Motor neuron (in vitro differentiated cells): Measurements from ENCODE around the gene NUMB. TPM values are rescaled to one million over a fixed set of nuclear protein-coding genes. Genes with fewer than 3 reads are reported as not detected.
A peak's percentile ranks its signal among the peaks of the same experiment; 100 is the strongest.
"Not testable (repeated sequence)": the region's sequence is repeated elsewhere in the genome, so short reads cannot be mapped to it uniquely, and the experiment has no call there.

Source experiments
- ATAC-seq, 8 experiments: fragments of 200-7000 bp; cut with Tn5 transposase; replicated peaks in 6 of 8; 2 replicates each; pipeline ENCODE4 v1.8.0; 2021; ENCODE audit warnings: mild to moderate bottlenecking in 8 of 8, moderate library complexity in 8 of 8
- H3K27ac ChIP-seq, 2 donors: fragments of 250-450 bp; sonication (Bioruptor Pico); 2 replicates each; pipeline ENCODE4 v1.9.0; 2021; ENCODE audit warnings: antibody characterized with exemption in 2 of 2, mild to moderate bottlenecking in 2 of 2, moderate library complexity in 1 of 2
- H3K4me1 ChIP-seq, 2 donors: fragments of 250-450 bp; sonication (Bioruptor Pico); replicated peaks in 1 of 2; 2 replicates each; pipeline ENCODE4 v1.6.1; 2021; ENCODE audit warnings: antibody characterized with exemption in 2 of 2, mild to moderate bottlenecking in 2 of 2, moderate library complexity in 1 of 2
- H3K4me3 ChIP-seq, 5 donors: fragments of 250-450 bp; sonication (Bioruptor Pico); 2 replicates each; pipeline ENCODE4 v1.9.0; 2021; ENCODE audit warnings: antibody characterized with exemption in 5 of 5, mild to moderate bottlenecking in 5 of 5, moderate library complexity in 4 of 5
- WGBS, 10 experiments: fragments of 450-650 bp; shearing (Covaris generic); methylation state at CpG; one replicate each; pipeline ENCODE4 v1.0.0; 2022; 5-methylcytosine and 5-hydroxymethylcytosine counted together
- in situ Hi-C, 9 experiments: fragments of 400-800 bp; cut with MboI; loops; one replicate each; pipeline ENCODE4 v1.15.0; 2021; ENCODE audit warnings: low sequenced_read_pairs in 9 of 9, low pct_unique_long_range_greater_than_20kb in 2 of 9; ENCODE audit not compliant: unreplicated experiment in 9 of 9
- total RNA-seq, 8 experiments: library from RNA; unstranded; fragments of 300-600 nt; gene quantifications; 2 replicates each; pipeline versions ENCODE4 v1.2.3 to v1.2.4, GENCODE V29; 2022

NUMB gene
- total RNA-seq, 8 experiments from 2014 or later: 13.4 to 56.8 (median 25.3) TPM

DNA sequence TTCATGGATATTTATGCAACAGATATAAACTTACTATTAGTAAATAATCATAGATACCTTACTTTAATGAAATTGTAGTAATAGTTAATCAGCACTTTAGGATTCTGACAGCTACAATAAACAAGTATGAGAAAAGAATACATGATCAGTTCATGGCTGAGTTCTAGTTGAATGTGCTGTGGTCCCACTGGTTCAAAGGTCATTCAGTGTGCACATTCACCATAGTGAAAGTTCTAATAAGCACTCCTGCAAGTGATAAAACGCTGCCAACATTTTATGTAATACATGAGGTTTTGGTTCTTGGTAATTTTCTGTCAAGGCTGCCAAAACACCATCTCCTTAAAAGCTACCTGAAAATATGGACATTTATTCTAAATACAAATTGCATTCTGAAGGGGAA is 92.6 kb downstream of the NUMB start:
- 80 to 100% (median 92%) methylated on average over 1 of the region's 1 CpG; no CpG with 5 or more reads in 4 of the 10 experiments for WGBS, 10 experiments
- in situ Hi-C loops: no loop called here
- H3K27ac ChIP-seq: no peak overlapping the region
- no peak for ATAC-seq
- peaks cover 0 to 2% of the 10 kb centered on the region in 2 donors for H3K4me1 ChIP-seq
- no peak overlapping the region for H3K4me3 ChIP-seq

DNA sequence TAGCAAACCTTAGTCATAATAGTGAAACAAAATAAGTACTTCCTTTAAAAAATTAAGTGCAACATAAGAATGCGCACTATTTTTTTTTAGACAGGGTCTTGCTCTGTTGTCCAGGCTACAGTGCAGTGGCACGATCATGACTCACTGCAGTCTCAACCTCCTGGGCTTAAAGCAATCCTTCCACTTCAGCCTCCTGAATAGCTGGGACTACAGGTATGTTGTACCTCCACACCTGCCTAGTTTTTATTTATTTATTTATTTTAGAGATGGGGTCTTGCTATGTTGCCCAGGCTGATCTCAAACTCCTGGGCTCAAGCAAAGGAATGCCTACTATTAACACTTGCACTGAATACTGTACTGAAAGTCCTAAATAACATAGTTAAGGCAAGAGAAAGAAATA is 93.8 kb downstream of the NUMB start:
- Histone ChIP-seq H3K4me3 (no peak overlapping the region), H3K27ac (no peak overlapping the region), H3K4me1 (peaks cover 0 to 2% of the 10 kb centered on the region in 2 donors)
- no peak for ATAC-seq
- WGBS, 10 experiments: 80 to 100% (median 88%) methylated on average over 1 to 2 of the region's 2 CpGs; no CpG with 5 or more reads in 4 of the 10 experiments
- in situ Hi-C loops: no loop called here

DNA sequence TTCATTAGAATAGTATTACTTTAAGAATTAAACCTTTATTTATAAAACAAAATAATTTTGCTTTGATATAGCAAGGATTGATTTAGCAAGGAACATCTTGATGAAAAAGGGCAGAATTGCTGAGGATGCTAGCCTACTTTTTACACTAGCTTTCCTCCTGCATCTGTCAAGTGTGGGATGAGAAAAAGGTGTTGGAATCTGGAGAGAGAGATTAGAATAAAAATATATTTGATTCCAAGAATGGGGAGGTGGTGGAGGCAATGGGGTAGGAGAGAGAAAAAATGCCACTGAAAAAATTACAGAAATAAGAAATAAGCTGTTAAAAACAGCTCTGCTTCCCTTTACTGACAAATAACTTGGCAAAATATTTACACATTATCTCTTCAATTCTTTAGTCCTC is 98.9 kb downstream of the NUMB start:
- H3K4me1 ChIP-seq: no peaks in the 10 kb centered on the region
- ATAC-seq: no peak
- H3K4me3 ChIP-seq: no peak overlapping the region
- H3K27ac ChIP-seq: no peak overlapping the region
- in situ Hi-C loops: no loop called here

DNA sequence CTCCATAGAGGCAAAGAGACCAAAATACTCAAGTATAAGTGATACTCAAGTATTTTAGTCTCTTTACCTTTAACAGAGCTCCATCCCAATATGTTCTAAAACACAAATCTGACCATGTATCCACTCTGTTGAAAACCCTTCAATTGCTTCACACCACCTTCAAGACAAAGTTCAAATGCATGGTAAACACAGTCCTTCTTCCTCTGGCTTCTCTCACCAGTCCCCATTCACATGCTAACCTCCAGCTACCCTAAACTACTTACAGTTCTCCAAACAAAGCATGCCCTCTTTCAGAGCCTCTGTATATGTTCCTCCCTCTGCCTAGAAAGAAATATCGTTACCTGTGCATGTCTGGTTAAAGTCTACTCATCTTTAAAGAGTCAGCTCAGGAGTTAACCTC is 100.2 kb downstream of the NUMB start:
- no peak for ATAC-seq
- H3K4me1 ChIP-seq: no peaks in the 10 kb centered on the region
- 0 to 100% (median 67%) methylated on average over 1 of the region's 1 CpG; no CpG with 5 or more reads in 1 of the 10 experiments for WGBS, 10 experiments
- in situ Hi-C loops: no loop called here
- H3K27ac ChIP-seq: no peak overlapping the region
- H3K4me3 ChIP-seq: no peak overlapping the region

DNA sequence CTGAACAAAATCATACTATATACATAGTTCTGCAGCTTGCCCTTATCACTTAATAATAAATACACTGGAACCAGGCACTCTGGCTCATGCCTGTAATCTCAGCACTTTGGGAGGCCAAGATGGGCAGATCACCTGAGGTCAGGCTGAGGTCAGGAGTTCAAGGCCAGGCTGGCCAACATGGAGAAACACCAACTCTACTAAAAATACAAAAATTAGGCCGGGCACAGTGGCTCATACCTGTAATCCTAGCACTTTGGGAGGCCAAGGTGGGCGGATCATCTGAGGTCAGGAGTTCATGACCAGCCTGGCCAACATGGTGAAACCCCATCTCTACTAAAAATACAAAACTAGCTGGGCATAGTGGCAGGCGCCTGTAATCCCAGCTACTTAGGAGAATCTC is 109.3 kb downstream of the NUMB start:
- in situ Hi-C loops, H3K4me1 ChIP-seq, H3K27ac ChIP-seq, ATAC-seq, H3K4me3 ChIP-seq: not testable (repeated sequence)
- WGBS, 10 experiments: 100% methylated on average over 1 to 2 of the region's 3 CpGs; no CpG with 5 or more reads in 8 of the 10 experiments

DNA sequence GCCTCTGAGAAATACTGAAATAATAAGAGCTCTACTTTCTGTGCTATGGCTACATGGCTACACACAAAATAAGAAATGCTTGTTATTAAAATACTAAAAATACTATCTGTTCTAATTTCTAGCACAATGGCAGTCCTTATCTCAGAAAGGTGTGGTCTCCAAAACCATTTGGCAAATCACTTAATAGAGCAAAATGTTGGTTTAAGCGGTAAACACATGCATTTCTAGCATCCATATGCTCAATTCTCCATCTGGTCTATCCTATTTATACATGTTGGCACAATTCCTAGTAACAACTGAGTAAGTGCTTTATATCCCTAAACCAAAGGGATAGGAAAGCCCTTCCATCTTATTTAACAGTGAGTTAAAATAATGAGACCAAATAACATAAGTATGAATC is 114.0 kb downstream of the NUMB start:
- no peak overlapping the region for H3K4me3 ChIP-seq
- no peaks in the 10 kb centered on the region for H3K4me1 ChIP-seq
- in situ Hi-C loops: no loop called here
- 44 to 100% (median 94%) methylated on average over 1 of the region's 1 CpG; no CpG with 5 or more reads in 2 of the 10 experiments for WGBS, 10 experiments
- ATAC-seq: no peak
- H3K27ac ChIP-seq: no peak overlapping the region

DNA sequence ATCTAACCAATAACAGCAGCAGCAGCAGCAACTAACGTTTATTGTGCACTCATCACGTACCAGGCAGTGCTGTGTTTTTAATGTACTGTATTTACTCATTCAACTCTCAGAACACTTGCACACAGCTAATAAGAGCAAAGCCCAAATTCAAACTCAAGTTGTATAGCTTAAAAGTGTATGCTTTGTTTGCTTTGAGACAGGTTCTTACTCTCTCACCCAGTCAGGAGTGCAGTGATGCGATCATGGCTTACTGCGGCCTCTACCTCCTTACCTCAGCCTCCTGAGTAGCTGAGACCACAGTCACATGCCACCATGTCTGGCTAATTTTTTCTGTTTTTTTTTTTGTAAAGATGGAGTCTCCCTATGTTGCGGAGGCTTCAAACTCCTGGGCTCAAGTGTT is 115.7 kb downstream of the NUMB start:
- in situ Hi-C loops: no loop called here

DNA sequence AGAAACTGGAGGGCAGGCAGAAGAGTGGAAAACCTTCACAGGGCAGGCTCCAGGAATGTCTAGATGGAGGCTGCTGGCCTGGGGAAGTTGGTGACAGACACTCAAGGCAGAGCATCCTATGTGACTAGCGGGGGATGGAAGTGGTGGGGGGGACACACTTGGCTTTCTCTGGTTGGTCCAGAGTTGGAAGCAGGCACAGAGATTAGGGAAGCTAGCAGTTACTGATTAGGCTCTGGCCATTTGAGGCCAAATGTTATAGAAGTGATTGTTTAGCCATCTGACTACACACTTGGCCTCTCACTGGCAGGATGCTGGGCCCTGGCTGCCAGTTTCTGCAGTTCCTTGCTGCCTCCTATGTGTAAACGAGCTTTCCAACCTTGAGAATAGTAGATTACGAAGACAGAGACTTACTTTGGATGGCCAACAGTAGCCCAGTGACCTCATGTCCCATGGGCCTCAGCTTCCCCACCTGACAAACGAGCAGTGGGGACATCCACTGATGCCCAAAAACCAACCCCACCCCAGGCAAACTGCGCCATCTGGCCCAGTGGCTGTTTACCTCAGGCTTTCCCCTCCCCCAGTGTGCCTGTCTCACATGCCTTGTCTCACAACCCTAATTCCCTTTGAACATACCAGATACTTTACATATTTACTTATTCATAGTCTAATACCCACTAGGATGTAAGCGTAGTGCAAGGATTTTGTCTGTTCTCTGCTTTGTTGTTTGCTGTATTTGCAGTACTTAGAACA is 118.3 kb downstream of the NUMB start:
- no peaks in the 10 kb centered on the region for H3K4me1 ChIP-seq
- no peak overlapping the region for H3K4me3 ChIP-seq
- H3K27ac ChIP-seq: no peak overlapping the region
- 55 to 100% (median 84%) methylated on average over 1 to 5 of the region's 6 CpGs; no CpG with 5 or more reads in 2 of the 10 experiments for WGBS, 10 experiments
- peak in 1 of 8 experiments; percentile 60 for ATAC-seq
- in situ Hi-C loops: no loop called here

More for the DNA sequence above, 115.7 kb downstream of the NUMB start:
- WGBS, 10 experiments: 70 to 100% (median 82%) methylated on average over 1 to 5 of the region's 5 CpGs; no CpG with 5 or more reads in 2 of the 10 experiments
- no peak overlapping the region for H3K27ac ChIP-seq
- no peak overlapping the region for H3K4me3 ChIP-seq
- H3K4me1 ChIP-seq: no peaks in the 10 kb centered on the region
- ATAC-seq: no peak

DNA sequence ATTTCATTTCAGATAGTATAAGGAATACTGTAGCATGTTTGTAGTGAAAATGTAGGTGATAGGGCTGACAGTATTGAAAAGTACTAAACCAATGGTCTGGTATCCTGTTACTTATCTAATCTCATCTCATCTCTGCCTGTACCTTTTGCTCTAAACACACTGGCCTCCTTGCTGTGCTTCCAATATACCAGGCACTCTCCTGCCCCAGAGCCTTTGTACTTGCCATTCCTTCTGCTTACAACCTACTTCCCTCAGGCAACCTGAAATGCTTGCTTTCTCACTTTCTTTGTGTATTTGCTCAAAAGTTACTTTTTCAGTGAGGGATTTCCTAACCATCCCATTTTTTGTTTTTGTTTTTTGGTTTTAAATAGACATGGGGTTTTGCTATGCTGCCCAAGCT is 119.1 kb downstream of the NUMB start:
- Histone ChIP-seq H3K4me1 (no peaks in the 10 kb centered on the region), H3K4me3 (no peak overlapping the region)
- in situ Hi-C loops: no loop called here

DNA sequence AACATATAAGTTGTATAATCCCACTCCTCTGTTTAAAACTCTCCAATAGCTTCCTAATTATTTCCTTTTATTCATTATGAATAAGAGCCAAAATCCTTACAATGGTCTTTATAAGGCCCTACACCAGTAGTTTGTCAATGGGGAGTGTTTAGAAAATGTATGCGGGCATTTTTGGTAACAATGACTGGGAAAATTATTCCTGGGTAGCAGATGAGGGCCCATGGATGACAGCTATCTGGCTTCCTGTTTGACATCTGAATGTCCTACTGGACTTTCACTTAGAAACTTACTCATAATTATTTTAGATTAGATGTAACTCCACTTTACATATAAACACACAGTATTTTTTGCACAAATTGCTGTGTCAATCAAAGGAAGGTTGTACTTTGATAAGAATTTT is 119.8 kb downstream of the NUMB start:
- Histone ChIP-seq H3K4me1 (no peaks in the 10 kb centered on the region), H3K4me3 (no peak overlapping the region), H3K27ac (no peak overlapping the region)
- no peak for ATAC-seq
- 63 to 100% (median 100%) methylated on average over 1 of the region's 1 CpG; no CpG with 5 or more reads in 3 of the 10 experiments for WGBS, 10 experiments
- in situ Hi-C loops: no loop called here

More for the DNA sequence above, 119.1 kb downstream of the NUMB start:
- H3K27ac ChIP-seq: no peak overlapping the region
- ATAC-seq: no peak

DNA sequence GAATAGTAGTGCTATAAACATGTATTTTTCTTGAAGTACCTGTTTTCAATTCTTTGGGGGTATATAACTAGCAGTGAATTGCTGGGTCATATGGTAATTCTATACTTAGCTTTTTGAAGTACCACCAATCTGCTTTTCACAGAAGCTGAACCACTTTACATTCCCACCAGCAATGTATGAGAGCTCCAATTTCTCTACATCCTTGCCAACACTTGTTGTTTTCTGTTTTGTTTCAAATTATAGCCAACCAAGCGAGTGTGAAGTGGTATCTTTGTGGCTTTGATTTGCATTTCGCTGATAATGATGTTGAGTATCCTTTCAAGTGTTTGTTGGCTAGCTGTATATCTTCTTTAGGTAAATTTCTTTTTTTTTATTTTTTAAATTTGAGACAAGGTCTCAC is 125.3 kb downstream of the NUMB start:
- Histone ChIP-seq H3K27ac (no peak overlapping the region), H3K4me3 (no peak overlapping the region), H3K4me1 (no peaks in the 10 kb centered on the region)
- no peak for ATAC-seq
- in situ Hi-C loops: no loop called here
- WGBS, 10 experiments: 87 to 100% (median 100%) methylated on average over 1 to 2 of the region's 2 CpGs

DNA sequence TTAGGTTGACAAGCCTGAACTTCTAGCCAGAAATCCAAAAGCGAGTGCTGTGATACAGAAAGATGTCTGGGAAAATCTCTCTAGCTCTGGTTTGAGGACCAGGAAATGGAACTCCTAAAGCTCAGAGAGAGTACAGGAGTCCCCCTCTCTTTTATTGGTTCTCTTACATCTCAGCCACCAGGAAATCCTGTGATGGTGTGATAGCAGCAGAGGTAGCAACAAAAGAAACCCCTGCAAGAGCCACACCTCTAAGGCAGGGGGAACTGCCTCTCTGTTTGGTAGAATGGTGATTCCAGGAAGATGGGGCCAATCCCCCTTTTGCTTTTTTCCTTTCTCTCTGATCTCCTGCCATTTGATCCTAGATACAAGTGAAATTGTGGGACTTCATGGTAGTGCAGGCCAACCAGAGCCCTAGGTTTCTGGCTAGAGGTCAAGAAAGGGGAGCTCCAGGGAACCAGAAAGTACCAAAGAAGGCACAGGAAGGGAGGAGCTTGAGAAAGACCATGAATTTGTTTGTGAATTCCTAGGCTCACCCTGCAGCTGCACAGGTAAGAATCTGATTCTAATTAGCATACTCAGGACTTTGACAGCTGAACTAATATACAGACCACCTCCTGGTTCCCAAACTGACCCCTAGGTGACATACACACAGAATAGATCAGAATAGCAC is 132.6 kb downstream of the NUMB start:
- no peak overlapping the region for H3K27ac ChIP-seq
- H3K4me3 ChIP-seq: no peak overlapping the region
- in situ Hi-C loops: no loop called here
- H3K4me1 ChIP-seq: no peaks in the 10 kb centered on the region
- ATAC-seq: no peak
- WGBS, 10 experiments: 90 to 100% (median 100%) methylated on average over 1 of the region's 1 CpG; no CpG with 5 or more reads in 3 of the 10 experiments

DNA sequence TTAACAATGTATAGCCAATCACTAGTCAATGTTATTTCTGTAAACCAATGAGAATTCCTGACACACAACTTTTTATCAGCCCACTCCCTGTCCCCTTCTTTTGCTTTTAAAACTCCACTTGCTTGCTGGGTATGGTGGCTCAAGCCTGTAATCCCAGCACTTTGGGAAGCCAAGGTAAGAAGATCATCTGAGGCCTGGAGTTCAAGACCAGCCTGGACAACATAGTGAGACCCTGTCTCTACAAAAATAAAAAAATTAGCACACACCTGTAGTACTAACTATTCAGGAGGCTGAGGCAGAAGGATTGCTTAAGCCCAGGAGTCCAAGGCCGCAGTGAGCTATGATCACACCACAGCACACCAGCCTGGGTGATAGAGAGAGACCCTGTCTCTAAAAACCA is 133.3 kb downstream of the NUMB start:
- 100% methylated on average over 1 of the region's 1 CpG; no CpG with 5 or more reads in 5 of the 10 experiments for WGBS, 10 experiments
- no peak overlapping the region for H3K27ac ChIP-seq
- no peak for ATAC-seq

DNA sequence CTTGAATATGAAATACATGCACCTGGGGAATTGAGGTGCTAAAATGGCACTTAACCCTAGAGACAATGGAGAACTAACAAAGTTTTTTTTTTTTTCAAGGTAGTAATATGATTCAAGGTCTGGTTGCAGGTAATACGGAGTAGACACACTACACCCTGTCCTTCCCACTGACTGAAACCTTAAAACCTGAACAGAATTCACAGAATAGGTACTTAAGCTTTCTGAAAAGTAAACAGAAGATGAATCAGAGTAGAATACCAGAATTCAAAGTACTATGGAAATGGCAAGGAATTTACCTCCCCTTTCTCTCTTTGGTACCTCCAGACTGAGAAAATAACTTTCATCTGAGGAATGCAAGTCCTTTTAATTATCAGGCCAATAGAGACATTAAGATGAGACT is 133.8 kb downstream of the NUMB start:
- in situ Hi-C loops: no loop called here
- H3K4me3 ChIP-seq: no peak overlapping the region
- no peak overlapping the region for H3K27ac ChIP-seq
- ATAC-seq: no peak
- no peaks in the 10 kb centered on the region for H3K4me1 ChIP-seq
- 88 to 100% (median 100%) methylated on average over 1 of the region's 1 CpG; no CpG with 5 or more reads in 4 of the 10 experiments for WGBS, 10 experiments

More for the DNA sequence above, 133.3 kb downstream of the NUMB start:
- Histone ChIP-seq H3K4me3 (no peak overlapping the region), H3K4me1 (no peaks in the 10 kb centered on the region)
- in situ Hi-C loops: no loop called here
